Measurements from ENCODE around the gene RYR1.

DNA sequence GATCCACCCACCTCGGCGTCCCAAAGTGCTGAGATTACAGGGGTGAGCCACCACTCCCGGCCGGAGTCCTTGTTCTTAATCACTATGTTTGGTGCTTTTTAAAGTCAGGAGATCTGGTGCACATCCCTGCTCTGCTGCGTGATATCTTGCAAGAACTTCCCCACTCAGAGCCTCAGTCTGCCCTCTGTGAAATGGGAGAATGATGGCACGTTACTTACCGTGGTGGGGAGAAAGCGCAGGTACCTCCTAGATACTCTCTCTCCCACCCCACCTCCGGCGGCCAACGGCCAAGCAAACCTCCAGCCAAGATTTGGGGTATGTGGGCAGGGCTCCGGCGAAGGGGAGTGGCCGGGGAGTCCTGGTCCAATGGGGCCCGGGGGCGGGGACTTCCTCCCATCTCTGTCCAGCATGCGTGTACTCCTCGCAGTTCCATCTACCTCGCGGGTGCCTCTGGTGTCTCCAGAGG lies at the start of gene RYR1:
- TF ChIP-seq EZH2 (IDR thresholded peaks at IDR 0.05; ENCODE audit: insufficient read depth, low read length): no peak
- TF ChIP-seq, protein P1, sequence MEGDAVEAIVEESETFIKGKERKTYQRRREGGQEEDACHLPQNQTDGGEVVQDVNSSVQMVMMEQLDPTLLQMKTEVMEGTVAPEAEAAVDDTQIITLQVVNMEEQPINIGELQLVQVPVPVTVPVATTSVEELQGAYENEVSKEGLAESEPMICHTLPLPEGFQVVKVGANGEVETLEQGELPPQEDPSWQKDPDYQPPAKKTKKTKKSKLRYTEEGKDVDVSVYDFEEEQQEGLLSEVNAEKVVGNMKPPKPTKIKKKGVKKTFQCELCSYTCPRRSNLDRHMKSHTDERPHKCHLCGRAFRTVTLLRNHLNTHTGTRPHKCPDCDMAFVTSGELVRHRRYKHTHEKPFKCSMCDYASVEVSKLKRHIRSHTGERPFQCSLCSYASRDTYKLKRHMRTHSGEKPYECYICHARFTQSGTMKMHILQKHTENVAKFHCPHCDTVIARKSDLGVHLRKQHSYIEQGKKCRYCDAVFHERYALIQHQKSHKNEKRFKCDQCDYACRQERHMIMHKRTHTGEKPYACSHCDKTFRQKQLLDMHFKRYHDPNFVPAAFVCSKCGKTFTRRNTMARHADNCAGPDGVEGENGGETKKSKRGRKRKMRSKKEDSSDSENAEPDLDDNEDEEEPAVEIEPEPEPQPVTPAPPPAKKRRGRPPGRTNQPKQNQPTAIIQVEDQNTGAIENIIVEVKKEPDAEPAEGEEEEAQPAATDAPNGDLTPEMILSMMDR (IDR thresholded peaks at IDR 0.05; ENCODE audit: insufficient read depth, low read depth, low read length): no peak

Data from astrocyte (in vitro differentiated cells and primary cell).